ENCODE data around the gene PHC2.

The PHC2 gene

GRCh38 chr1:33388805-33389771, 41.8 kb downstream of the PHC2 start:
- peak; percentile 89 for DNase-seq (ENCODE audit: low spot score)

GRCh38 chr1:33387625-33388024, 43.3 kb downstream of the PHC2 start:
- no peak for DNase-seq (ENCODE audit: low spot score)

- no peak for DNase-seq (ENCODE audit: low spot score)
These were observed 45.6 kb downstream of the PHC2 start for GRCh38 chr1:33385251-33385650.

GRCh38 chr1:33384040-33384812, 46.7 kb downstream of the PHC2 start:
- DNase-seq (ENCODE audit: low spot score) = peak; percentile 63

- DNase-seq (ENCODE audit: low spot score) = no peak
These were observed 47.4 kb downstream of the PHC2 start for GRCh38 chr1:33383489-33383888.

GRCh38 chr1:33382661-33383415, 48.1 kb downstream of the PHC2 start:
- DNase-seq (ENCODE audit: low spot score) = no peak

GRCh38 chr1:33381977-33382376, 48.9 kb downstream of the PHC2 start:
- no peak for DNase-seq (ENCODE audit: low spot score)

- DNase-seq (ENCODE audit: low spot score) = no peak
These were observed 50.1 kb downstream of the PHC2 start for GRCh38 chr1:33380811-33381210.

- DNase-seq (ENCODE audit: low spot score) = no peak
These were observed 51.1 kb downstream of the PHC2 start for GRCh38 chr1:33379631-33380354.

GRCh38 chr1:33378976-33379375, 51.9 kb downstream of the PHC2 start:
- DNase-seq (ENCODE audit: low spot score) = no peak

GRCh38 chr1:33378524-33378923, 52.4 kb downstream of the PHC2 start:
- no peak for DNase-seq (ENCODE audit: low spot score)

- no peak for DNase-seq (ENCODE audit: low spot score)
These were observed 53.1 kb downstream of the PHC2 start for GRCh38 chr1:33377756-33378155.

- DNase-seq (ENCODE audit: low spot score) = no peak
These were observed 53.9 kb downstream of the PHC2 start for GRCh38 chr1:33377013-33377412.

GRCh38 chr1:33375316-33375715, 55.6 kb downstream of the PHC2 start:
- DNase-seq (ENCODE audit: low spot score) = no peak

GRCh38 chr1:33374336-33375105, 56.4 kb downstream of the PHC2 start:
- peak; percentile 30 for DNase-seq (ENCODE audit: low spot score)

GRCh38 chr1:33373606-33374005, 57.3 kb downstream of the PHC2 start:
- DNase-seq (ENCODE audit: low spot score) = no peak

GRCh38 chr1:33372677-33373076, 58.2 kb downstream of the PHC2 start:
- DNase-seq (ENCODE audit: low spot score) = no peak

- no peak for DNase-seq (ENCODE audit: low spot score)
These were observed 58.7 kb downstream of the PHC2 start for GRCh38 chr1:33372162-33372561.

GRCh38 chr1:33371334-33371733, 59.6 kb downstream of the PHC2 start:
- no peak for DNase-seq (ENCODE audit: low spot score)

- no peak for DNase-seq (ENCODE audit: low spot score)
These were observed 60.1 kb downstream of the PHC2 start for GRCh38 chr1:33370827-33371226.

- DNase-seq (ENCODE audit: low spot score) = peak; percentile 77
These were observed 60.6 kb downstream of the PHC2 start for GRCh38 chr1:33370301-33370700.
